HG02870 (cell line): Measurements from ENCODE around the gene NDUFB11.
"Not testable (repeated sequence)": the region's sequence is repeated elsewhere in the genome, so short reads cannot be mapped to it uniquely, and the experiment has no call there.

Source experiments
- ATAC-seq: cut with Tn5 transposase; IDR thresholded peaks from one replicate; pipeline ENCODE4 v1.9.1; 2021; ENCODE audit warnings: mild to moderate bottlenecking, moderate library complexity; ENCODE audit not compliant: unreplicated experiment

The NDUFB11 gene

DNA sequence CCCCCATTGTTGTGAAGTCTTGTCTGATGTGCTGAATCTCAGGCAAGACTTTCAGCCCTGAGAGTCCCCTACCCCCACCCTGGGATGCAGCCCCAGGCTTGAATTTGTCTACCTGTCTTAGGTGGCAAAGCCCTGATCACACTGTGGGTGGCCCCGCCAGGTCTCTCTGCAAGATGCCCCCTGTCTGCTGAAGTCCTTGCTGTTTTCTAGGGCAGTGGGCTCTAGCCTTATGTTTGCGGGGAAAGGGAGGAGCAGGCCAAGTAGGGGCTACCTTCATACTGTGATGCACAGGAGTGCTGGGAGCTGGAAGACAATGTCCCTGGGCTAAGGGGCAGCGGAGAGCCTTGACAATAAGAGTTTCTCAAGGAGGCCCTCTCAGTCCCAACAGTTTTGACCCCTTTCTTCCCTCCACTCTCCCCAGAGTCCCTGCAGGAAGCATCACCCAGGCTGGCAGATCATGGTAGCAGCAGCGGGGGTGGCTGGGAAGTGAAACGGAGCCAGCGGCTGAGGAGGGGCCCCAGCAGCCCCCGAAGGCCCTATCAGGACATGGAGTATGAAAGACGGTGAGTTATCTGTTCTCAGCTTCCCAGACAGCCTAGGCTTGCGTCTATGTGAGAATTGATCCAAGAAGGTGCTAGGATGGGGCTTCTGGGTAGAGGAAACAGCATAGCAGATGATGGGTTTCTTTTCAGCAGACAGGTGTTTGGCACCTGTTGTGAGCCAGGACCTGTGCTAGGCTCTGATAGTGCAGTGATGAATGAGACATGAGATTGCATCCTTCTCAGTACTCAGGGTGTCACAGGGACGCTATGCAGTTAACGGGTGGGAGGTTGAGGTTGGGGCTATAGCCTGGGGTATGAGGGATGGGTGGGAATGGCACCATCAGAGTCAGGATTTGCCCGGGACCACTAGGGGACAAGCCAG lies 2.7 kb upstream of the NDUFB11 start:
- no peak for ATAC-seq

DNA sequence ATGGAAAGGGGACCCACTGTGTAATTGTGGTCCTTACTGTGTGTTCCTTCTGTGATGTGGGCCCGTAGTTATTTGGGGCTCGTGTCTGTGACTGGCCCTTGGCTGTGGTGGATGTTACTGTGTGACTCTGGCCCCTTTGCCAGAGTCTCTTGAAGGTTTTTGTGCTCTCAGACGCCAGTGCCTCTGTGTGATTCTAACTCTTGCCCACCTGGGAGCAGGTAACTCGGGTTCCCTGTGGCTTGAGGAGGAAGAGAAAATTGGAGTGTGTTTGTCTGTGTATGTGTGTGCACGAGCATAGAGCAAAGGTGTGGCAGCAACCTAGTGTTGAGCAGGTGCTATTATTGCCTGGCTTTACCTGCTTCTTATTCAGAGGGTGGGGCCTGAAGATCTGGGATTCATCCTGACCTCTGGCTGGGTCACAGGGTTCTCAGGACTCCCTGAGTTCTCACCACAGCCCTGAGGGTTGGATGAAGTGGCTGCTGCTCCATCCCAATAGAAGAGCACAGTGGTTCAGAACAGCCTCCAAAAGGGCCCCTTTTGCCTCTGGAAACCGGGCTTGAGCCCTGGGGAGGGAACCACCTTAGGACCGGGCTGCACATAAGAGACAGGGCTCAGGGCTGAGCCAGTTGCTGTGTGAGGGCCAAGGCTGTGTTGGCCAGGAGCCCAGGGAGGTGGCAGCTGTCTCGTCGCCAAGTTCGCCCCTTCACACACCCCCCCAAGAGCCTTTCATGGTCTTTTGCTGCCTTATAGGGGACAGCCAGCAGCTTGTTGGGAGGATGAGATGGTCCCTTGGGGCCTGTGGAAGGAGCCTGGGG lies 1.8 kb upstream of the NDUFB11 start:
- ATAC-seq: no peak

DNA sequence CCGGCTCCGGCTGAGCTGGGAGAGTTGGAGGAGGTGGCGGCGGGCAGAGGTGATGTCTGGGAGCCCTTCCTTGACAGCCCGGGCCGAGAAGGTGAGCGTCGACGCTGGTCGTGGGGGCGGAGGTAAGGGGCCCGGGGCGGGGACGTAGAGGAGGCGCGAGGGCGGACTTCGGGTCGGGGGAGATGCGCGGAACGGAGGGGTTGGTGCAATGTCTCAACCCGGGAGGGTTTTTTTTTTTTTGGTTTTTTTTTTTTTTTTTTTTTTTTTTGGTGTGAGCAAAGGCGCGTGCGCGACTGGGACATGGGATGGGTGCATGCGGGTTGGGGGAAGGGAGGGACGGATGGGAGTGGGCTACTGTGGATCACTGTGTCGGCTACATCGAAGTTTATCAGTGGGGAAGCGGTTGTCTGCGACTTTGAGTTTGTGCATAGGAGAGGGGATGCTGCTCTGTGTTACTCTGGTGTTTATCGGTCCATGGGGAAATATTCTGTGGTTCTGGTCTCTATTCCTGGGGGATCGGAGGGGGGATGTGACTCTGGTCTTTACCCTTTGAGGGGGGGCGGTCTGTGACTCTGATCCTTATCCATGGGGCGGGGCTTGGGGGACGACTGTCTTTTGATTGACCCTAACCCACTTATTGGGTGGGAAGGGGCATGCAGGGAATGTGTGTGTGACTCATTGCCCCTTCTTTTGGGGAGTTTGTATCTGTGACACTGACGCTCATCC lies 1.1 kb upstream of the NDUFB11 start:
- peak; percentile 18 for ATAC-seq

DNA sequence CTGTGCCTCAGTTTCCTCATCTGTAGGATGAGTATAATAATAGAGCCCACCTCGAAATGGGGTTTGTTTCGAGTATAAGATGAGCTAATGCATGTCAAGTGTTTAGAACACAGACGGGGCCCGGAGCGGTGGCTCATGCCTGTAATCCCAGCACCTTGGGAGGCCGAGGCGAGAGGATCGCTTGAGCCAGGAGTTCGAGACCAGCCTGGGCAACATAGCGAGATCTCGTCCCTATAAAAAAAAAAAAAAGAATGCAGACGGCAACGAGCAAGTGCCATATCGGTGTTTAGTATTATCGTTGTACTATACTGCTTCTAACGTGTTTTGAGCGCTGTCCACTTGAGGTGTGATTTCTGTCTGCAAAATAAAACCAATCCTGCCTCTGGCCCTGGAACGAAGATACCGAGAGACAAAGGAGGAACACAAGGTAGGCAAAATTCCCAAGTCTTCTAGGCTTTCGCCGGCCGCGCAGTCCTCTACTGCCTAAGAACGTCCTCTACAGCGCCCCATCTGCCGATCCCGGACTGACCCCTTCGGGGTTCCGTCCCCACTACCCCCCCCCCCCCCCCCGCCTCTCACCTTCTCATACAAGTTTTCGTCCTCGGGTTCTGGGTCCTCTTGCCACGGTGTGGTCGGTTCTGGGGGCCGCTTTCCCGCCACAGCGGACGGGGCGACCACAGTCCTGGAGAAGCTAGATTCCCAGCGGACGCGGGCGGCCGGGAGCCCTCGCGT lies 442 bp downstream of the NDUFB11 start:
- ATAC-seq: peak; percentile 2

DNA sequence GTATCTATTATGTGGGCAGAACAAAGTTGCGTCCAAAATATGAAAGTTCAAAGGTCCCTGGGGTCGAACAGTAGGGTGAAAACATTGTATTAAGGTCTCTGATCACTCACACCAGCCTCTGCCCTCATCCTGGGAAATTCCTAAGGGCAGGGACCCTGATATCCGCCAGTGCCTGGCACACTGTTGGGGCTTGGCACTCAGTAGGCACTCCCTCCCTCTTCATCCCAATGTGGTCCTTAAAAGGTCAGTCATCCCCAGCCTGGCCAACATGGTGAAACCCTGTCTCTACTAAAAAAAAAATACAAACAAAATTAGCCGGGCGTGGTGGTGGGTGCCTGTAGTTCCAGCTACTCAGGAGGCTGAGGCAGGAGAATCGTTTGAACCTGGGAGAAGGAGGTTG lies 6.3 kb downstream of the NDUFB11 start:
- ATAC-seq: no peak

DNA sequence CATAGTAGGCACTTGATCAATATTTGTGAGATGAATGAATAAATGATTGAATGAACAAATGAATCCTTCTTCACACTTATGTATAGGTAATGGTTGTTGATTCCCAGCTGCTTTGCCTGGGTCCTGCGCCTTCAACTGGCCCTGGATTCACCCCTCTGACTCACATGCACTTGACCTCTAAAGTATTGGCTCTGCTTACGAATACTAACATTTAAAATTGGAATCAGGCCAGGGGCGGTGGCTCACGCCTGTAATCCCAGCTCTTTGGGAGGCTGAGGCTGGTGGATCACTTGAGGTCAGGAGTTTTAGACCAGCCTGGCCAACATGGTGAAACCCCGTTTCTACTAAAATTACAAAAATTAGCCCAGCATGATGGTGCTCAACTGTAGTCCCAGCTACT lies 8.9 kb downstream of the NDUFB11 start:
- not testable (repeated sequence) for ATAC-seq

DNA sequence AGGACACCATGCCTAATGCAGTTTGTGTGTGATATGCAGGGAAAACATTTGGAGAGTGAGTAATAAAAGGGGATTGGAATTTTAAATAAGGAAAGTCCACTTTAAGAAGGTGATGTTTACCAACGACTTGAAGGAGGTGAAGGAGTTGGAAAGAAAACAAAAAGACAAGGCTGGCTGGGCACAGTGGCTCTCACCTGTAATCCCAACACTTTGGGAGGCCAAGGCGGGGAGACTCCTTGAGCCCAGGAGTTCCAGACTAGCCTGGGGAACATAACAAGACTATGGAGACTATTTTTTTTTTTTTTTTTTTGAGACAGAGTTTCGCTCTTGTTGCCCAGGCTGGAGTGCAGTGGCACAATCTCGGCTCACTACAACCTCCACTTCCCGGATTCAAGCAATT lies 11.0 kb downstream of the NDUFB11 start:
- ATAC-seq: no peak

DNA sequence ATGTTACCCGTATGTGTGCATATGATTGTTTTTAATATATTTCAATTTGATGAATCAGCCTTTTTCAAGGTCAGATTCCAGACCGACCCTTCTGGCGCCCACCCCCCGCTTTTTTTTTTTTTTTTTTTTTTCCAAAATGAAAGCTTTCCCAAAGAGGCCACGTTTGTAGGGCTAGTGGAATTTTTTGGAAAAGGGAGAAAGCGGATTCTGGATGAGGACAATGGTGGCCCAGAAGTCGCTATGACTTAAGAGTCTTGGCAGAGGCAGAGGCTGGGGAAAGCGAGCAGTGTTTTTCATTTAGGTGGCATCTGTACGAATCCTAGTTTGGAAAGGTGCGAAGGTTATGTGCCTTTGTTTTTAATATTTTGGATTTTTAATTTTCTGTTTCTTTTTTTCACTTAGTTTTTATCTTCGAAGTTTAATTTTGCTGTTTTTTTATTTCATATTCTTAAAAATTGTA lies 14.6 kb downstream of the NDUFB11 start:
- ATAC-seq: no peak

DNA sequence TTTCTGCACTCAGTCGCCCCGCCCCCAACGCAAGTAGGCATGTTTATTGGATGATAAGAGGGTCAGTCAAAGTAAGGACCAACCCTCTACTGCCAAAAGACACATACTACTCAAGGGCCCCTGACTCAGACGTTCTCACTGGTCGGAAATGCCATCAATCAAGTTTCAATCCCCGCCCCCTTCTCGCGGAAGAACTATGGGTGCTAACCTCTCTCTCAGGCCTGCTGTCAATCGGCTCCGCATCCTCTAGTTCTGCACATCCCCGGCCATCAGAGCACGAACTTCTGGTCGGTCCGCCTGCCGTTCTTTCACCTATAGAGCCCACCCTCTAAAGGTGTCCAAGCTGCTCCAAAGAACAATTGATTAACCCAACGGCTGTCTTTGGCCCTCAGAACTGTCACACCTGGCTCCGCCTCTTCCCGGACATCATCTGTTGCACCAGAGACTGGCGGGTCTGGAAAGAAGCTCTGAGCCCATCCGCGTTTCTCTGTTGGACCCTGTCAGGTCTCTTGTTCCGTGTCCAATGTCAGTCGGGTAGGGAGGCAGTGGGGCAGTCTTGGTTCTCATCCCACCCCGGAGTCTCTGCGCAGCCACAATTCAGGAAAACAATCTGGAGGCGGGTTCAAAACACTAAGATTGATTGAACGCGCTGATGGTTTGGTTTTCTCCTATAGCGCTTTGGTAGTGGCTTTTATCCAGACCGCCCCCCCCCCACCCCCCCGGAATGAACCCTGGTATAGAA lies 15.2 kb downstream of the NDUFB11 start:
- peak; percentile 96 for ATAC-seq

DNA sequence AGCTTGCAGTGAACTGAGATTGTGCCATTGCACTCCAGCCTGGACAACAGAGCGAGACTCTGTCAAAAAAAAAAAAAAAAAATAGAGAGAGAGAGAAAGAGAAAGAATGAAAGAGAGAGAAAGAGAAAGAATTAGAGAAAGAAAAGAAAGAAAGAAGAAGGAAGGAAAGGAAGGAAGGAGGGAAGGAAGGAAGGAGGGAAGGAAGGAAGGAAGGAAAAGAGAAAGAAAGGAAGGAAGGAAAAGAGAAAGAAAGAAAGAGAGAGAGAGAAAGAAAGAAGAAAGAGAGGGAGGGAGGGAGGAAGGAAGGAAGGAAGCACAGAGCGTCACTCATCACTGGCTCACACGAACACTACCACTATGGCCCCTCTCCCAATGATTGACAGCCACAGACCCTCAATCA lies 20.0 kb downstream of the NDUFB11 start:
- ATAC-seq: not testable (repeated sequence)

DNA sequence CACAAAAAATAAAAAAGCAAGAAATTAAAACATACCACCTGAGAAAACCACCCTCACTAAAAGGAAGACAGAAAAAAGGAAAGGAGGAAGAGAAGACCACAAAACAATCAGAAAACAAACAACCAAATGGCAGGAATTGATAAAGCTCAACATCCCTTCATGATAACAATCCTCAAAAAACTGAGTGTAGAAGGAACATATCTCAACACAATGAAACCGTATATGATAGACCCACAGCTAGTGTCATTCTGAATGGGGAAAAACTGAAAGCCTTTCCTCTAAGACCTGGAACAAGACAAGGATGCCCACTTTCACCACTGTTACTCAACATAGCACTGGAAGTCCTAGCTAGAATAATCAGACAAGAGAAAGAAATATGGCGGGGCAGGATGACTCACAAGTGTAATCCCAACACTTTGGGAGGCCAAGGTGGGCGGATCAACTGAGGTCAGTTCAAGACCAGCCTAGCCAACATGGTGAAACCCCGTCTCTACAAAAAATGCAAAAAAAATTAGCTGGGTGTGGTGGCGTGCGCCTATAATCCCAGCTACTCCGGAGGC lies 27.9 kb downstream of the NDUFB11 start:
- ATAC-seq: not testable (repeated sequence)

DNA sequence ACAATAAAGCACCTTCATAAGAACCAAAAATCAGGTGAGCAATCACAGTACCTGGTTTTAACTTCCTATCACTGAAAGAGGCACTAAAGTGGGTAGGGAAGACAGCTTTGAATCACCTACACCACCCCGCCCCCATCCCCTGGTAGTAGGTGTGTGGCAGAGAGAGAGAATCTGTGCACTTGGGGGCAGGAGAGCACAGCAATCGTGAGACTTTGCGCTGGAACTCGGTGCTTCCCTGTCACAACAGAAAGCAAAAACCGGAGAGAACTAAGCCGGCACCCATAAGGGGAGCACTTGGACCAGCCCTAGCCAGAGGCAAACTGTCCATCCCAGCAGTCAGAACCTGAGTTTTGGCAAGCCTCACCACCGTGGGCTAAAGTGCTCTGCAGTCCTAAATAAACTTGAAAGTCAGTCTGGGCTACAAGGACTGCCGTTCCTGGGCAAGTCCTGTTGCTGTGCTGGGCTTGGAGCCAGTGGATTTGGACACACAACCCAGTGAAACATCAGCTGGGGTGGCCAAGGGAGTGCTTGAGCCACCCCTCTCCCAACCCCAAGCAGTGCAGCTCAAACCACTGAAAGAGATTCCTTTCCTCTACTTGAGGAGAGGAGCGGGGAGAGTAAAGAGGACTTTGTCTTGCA lies 32.1 kb downstream of the NDUFB11 start:
- ATAC-seq: no peak

DNA sequence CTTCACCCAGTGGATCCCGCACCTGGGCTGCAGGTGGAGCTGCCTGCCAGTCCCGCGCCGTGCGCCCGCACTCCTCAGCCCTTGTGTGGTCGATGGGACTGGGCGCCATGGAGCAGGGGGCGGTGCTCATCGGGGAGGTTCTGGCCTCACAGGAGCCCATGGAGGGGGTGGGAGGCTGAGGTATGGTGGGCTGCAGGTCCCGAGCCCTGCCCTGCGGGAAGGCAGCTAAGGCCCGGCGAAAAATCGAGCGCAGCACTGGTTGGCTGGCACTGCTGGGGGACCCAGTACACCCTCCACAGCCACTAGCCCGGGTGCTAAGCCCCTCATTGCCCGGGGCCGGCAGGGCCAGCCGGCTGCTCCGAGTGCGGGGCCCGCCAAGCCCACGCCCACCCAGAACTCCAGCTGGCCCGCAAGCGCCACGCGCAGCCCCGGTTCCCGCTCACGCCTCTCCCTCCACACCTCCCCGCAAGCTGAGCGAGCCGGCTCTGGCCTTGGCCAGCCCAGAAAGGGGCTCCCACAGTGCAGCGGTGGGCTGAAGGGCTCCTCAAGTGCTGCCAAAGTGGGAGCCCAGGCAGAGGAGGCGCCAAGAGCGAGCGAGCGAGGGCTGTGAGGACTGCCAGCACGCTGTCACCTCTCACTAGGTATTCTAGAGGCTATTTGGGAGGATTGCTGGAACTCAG lies 33.4 kb downstream of the NDUFB11 start:
- ATAC-seq: not testable (repeated sequence)

DNA sequence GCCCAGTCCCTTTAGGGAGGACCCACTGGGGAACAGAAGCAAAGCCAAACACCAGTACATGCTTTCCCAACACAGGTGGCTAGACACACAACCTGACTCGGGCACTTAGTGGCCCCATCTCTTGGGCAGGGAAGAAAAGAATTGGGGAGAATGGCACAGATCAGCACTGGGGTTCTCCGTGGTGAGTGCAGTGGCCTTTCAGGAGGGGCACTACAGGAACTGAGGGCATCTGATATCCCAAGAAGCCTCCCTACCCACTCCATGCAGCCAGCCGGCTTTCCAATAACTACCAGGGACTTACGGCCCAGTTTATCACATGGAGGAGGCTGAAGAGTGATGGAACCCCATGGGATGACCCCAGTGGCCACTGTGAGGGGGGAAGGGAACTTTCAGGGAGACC lies 43.3 kb downstream of the NDUFB11 start:
- ATAC-seq: no peak

DNA sequence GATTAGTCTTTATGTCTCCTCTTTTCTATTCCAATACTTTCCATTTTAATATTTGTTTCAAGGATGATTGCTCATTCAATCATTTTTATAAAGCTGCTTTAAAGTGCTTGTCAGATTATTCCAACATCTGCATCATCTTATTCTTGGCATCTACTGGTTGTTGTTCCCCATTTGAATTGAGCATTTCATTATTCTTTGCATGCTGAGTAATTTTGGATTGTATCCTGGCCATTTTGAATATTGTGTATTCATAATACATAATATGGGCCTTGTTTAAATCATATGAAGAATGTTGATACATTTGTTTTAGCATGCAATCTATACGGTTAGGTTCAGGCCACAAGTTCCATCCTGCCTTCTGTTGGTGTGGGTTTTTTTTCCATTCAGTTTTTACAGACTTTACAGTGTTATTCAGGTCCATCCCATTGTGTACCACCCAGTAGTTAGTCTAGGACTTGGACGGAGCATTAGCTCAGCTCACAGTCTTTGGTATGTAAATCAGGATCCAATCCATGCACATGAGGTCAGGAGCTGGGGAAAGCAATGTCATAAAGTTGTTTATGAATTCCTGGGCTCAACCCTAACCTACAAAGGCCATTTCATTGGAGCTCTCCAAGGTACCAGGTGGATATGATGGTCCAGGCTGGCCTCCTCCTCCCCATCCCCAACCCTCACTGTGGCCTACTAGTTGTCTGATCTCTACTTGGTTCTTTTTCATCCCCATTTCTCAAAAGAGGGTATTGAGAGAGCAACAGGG lies 46.0 kb downstream of the NDUFB11 start:
- ATAC-seq: no peak

DNA sequence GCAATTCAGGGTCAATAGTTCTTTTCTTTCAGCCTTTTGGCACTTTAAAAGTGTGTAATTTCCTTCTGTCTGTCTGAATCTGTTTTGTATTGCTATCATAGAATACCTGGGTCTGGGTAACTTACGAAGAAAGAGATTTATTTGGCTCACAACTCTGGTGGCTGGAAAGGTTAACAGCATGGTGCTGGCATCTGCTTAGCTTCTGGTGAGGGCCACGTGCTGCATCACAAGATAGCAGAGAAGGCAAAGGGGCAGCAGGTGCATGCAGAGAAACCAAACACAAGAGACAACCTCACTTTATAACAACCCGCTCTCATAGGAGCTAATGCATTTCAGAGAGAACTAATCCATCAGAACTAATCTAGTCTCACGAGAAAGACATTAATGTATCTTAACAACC lies 47.5 kb downstream of the NDUFB11 start:
- ATAC-seq: no peak

DNA sequence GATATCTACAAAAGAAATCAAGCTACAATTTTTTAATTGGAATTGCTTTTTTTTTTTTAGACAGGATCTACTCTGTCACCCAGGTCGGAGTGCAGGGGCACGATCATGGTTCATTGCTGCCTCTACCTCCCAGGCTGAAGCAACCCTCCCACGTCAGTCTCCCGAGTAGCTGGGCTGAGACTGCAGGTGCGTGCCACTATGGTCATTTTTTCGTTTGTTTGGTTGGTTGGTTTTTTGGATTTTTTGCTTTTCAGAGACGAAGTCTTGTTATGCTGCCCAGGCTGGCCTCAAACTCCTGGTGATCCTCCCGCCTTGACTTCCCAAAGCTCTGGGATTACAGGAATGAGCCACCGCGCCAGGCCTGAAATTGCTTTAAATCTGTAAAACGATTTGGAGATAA lies 50.6 kb downstream of the NDUFB11 start:
- no peak for ATAC-seq

DNA sequence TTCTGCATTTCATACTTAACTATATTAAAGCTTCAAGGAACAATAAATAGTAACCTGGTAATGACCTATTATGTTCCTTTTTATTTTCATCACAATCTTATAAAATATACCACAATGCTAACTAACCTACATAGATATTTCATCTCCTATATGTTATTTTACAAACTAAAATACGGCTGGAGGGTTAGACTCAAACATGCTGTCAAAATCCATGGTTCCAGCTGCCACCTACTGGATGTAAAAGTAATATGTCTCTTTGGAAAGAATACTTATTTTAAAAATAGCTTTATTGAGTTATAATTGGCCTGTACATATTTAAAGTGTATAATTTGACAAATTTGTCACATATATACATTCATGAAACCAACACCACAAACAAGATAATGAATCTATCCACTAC lies 51.3 kb downstream of the NDUFB11 start:
- no peak for ATAC-seq
